Keratinocyte (primary cell): ENCODE data around the gene CREG1. TPM values are rescaled to one million over a fixed set of nuclear protein-coding genes. Genes with fewer than 3 reads are reported as not detected.

Source experiments
- DNase-seq: peaks from one replicate; pipeline ENCODE4 v3.0.0-alpha.2; 2011; ENCODE audit warnings: low read depth, missing footprints, low spot score
- FAIRE-seq: peaks from 2 replicates; lab custom pipeline; 2011; peaks lifted over from hg19 to GRCh38; lab: Jason Lieb, UNC
- H2AFZ ChIP-seq: 2 replicates; pipeline ENCODE4 v1.6.0; 2012; ENCODE audit warnings: low read length, control low read depth, inconsistent platforms; ENCODE audit not compliant: control insufficient read depth
- H3K27ac ChIP-seq: 2 replicates; pipeline ENCODE4 v1.5.1; 2011; ENCODE audit warnings: low read length; ENCODE audit not compliant: control insufficient read depth, insufficient read depth
- H3K27me3 ChIP-seq: 3 replicates; pipeline ENCODE4 v1.6.0; 2011; ENCODE audit warnings: low read length; ENCODE audit not compliant: control insufficient read depth, insufficient read depth; ENCODE audit errors: extremely low read depth
- H3K36me3 ChIP-seq, 2 experiments: 2 replicates in 1 of 2; 3 replicates in 1 of 2; pipeline ENCODE4 v1.5.1; 2011; ENCODE audit warnings: low read length in 2 of 2, mild to moderate bottlenecking in 1 of 2; ENCODE audit not compliant: control insufficient read depth in 2 of 2, insufficient read depth in 2 of 2; ENCODE audit errors: extremely low read depth in 1 of 2
- H3K4me1 ChIP-seq: 3 replicates; pipeline ENCODE4 v1.5.1; 2011; ENCODE audit warnings: low read length; ENCODE audit not compliant: control insufficient read depth, insufficient read depth; ENCODE audit errors: extremely low read depth
- H3K4me2 ChIP-seq: 3 replicates; pipeline ENCODE4 v1.6.0; 2011; ENCODE audit warnings: low read depth, low read length; ENCODE audit not compliant: control insufficient read depth, insufficient read depth; ENCODE audit errors: extremely low read depth
- H3K4me3 ChIP-seq, 3 experiments: fragments of 200-600 bp in 1 of 3; sonication (generic) in 1 of 3; 2 replicates in 2 of 3; 3 replicates in 1 of 3; pipeline ENCODE4 v1.5.1; 2011 to 2016; ENCODE audit warnings: low read length in 3 of 3, mild to moderate bottlenecking in 3 of 3, control low read depth in 2 of 3, inconsistent platforms in 1 of 3, low read depth in 1 of 3, mixed read lengths in 1 of 3, mixed run types in 1 of 3, moderate library complexity in 1 of 3; ENCODE audit not compliant: control insufficient read depth in 2 of 3, insufficient read depth in 2 of 3; ENCODE audit errors: extremely low read depth in 1 of 3
- H3K79me2 ChIP-seq: 2 replicates; pipeline ENCODE4 v1.6.0; 2012; ENCODE audit warnings: low read length; ENCODE audit not compliant: control insufficient read depth, insufficient read depth
- H3K9ac ChIP-seq: 3 replicates; pipeline ENCODE4 v1.6.0; 2011; ENCODE audit warnings: low read length; ENCODE audit not compliant: control insufficient read depth, insufficient read depth; ENCODE audit errors: extremely low read depth
- H3K9me1 ChIP-seq: 3 replicates; pipeline ENCODE4 v1.6.0; 2011; ENCODE audit warnings: low read length; ENCODE audit not compliant: control insufficient read depth, insufficient read depth; ENCODE audit errors: extremely low read depth
- H3K9me3 ChIP-seq: 2 replicates; pipeline ENCODE4 v1.5.1; 2012; ENCODE audit warnings: low read depth, low read length; ENCODE audit not compliant: control insufficient read depth
- H4K20me1 ChIP-seq: 3 replicates; pipeline ENCODE4 v1.6.0; 2011; ENCODE audit warnings: low read length; ENCODE audit not compliant: control insufficient read depth, insufficient read depth; ENCODE audit errors: extremely low read depth
- EZH2 ChIP-seq: IDR thresholded peaks from one replicate; pipeline ENCODE4 v1.6.1; 2012; ENCODE audit warnings: inconsistent platforms, mild to moderate bottlenecking, low read length, moderate library complexity
- dilution Hi-C: fragments of 300-500 bp; cut with MboI; formaldehyde crosslinking; loops from one replicate; pipeline ENCODE4 v1.7.0; 2020; ENCODE audit warnings: low sequenced_read_pairs; ENCODE audit not compliant: extremely low pct_ligation_motif_present
- polyA plus RNA-seq, 5 experiments: library from polyadenylated mRNA; depleted of rRNA in 3 of 5; stranded (reverse) in 3 of 5; stranded (forward) in 1 of 5; unstranded in 1 of 5; fragments of >200 nt; gene quantifications; 1 replicate in 1 of 5; 2 replicates in 3 of 5; 3 replicates in 1 of 5; pipeline versions ENCODE4 v1.2.1 to v1.2.3, GENCODE V29; 2011 to 2012; ENCODE audit warnings: missing spikeins in 2 of 5, low read depth in 1 of 5, low replicate concordance in 1 of 5
- TF ChIP-seq, protein P1 (sequence below), 3 experiments: IDR thresholded peaks in 1 of 3; conservative IDR thresholded peaks in 1 of 3; optimal IDR thresholded peaks in 1 of 3; 2 replicates in 2 of 3; 3 replicates in 1 of 3; pipeline versions ENCODE3 to v1.5.1; 2011; ENCODE audit warnings: low read length in 3 of 3, mild to moderate bottlenecking in 3 of 3, moderate library complexity in 2 of 3, control low read depth in 1 of 3, inconsistent platforms in 1 of 3; ENCODE audit not compliant: insufficient read depth in 2 of 3; ENCODE audit errors: extremely low read depth in 1 of 3

The CREG1 gene
- polyA plus RNA-seq, 1 donor (not counting 4 experiments of a cell fraction or from before 2014, with no cell fraction given), result 68.8 TPM

GRCh38 chr1:167511374-167511986 is 42.1 kb downstream of the CREG1 start:
- H3K4me3 ChIP-seq, result no peak overlapping the region
- dilution Hi-C loops, result loop anchor here (25.0 kb wide), 1 partner anchor 449 kb away; no protein-coding TSS in a partner anchor
- H3K4me1 ChIP-seq, result no peaks in the 10 kb centered on the region
- H3K36me3 ChIP-seq, result no peaks in the 10 kb centered on the region
- H3K27me3 ChIP-seq, result peaks cover 7% of the 10 kb centered on the region
- DNase-seq (no peak), FAIRE-seq (no peak)
- H2AFZ ChIP-seq, result no peak overlapping the region
- no peak overlapping the region for H3K9ac ChIP-seq
- no peak overlapping the region for H3K4me2 ChIP-seq
- H3K27ac ChIP-seq, result no peak overlapping the region
- H3K9me3 ChIP-seq, result no peaks in the 10 kb centered on the region
- no peaks in the 10 kb centered on the region for H3K9me1 ChIP-seq
- H4K20me1 ChIP-seq, result no peaks in the 10 kb centered on the region
- no peaks in the 10 kb centered on the region for H3K79me2 ChIP-seq
- TF ChIP-seq EZH2, result no peak
- TF ChIP-seq, protein P1, sequence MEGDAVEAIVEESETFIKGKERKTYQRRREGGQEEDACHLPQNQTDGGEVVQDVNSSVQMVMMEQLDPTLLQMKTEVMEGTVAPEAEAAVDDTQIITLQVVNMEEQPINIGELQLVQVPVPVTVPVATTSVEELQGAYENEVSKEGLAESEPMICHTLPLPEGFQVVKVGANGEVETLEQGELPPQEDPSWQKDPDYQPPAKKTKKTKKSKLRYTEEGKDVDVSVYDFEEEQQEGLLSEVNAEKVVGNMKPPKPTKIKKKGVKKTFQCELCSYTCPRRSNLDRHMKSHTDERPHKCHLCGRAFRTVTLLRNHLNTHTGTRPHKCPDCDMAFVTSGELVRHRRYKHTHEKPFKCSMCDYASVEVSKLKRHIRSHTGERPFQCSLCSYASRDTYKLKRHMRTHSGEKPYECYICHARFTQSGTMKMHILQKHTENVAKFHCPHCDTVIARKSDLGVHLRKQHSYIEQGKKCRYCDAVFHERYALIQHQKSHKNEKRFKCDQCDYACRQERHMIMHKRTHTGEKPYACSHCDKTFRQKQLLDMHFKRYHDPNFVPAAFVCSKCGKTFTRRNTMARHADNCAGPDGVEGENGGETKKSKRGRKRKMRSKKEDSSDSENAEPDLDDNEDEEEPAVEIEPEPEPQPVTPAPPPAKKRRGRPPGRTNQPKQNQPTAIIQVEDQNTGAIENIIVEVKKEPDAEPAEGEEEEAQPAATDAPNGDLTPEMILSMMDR (optimal IDR thresholded peaks at IDR 0.05 in 1 of 3, IDR thresholded peaks at IDR 0.05 in 1 of 3, conservative IDR thresholded peaks at IDR 0.05 in 1 of 3; ENCODE audit: extremely low read depth in 1 of 3, insufficient read depth in 2 of 3, low read length in 3 of 3), result no peak

- no peak overlapping the region for H3K4me3 ChIP-seq
- H3K9me3 ChIP-seq, result no peaks in the 10 kb centered on the region
- H3K4me2 ChIP-seq, result no peak overlapping the region
- no peaks in the 10 kb centered on the region for H3K4me1 ChIP-seq
- dilution Hi-C loops, result loop anchor here (25.0 kb wide), 1 partner anchor 449 kb away; no protein-coding TSS in a partner anchor
- DNase-seq (no peak), FAIRE-seq (no peak)
- H3K9me1 ChIP-seq, result no peaks in the 10 kb centered on the region
- no peaks in the 10 kb centered on the region for H3K36me3 ChIP-seq
- peaks cover 7% of the 10 kb centered on the region for H3K27me3 ChIP-seq
- no peak for TF ChIP-seq EZH2
- TF ChIP-seq, protein P1 (optimal IDR thresholded peaks at IDR 0.05 in 1 of 3, IDR thresholded peaks at IDR 0.05 in 1 of 3, conservative IDR thresholded peaks at IDR 0.05 in 1 of 3; ENCODE audit: extremely low read depth in 1 of 3, insufficient read depth in 2 of 3, low read length in 3 of 3), result no peak
- no peak overlapping the region for H3K9ac ChIP-seq
- H3K79me2 ChIP-seq, result no peaks in the 10 kb centered on the region
- no peak overlapping the region for H2AFZ ChIP-seq
- H3K27ac ChIP-seq, result no peak overlapping the region
- no peaks in the 10 kb centered on the region for H4K20me1 ChIP-seq
Observed at GRCh38 chr1:167510881-167511280, 42.7 kb downstream of the CREG1 start.
